Neural progenitor cell (in vitro differentiated cells): Measurements from ENCODE around the gene RAD51AP2.

ENCODE experiments used
- CTCF ChIP-seq: fragments of 200-600 bp; sonication (generic); IDR thresholded peaks from 2 replicates; pipeline ENCODE4 v1.5.1; 2017; ENCODE audit warnings: antibody characterized with exemption, mild to moderate bottlenecking
- EZH2 ChIP-seq: fragments of 200-600 bp; sonication (generic); IDR thresholded peaks from 2 replicates; pipeline ENCODE4 v1.6.1; 2017; ENCODE audit warnings: antibody characterized with exemption, mild to moderate bottlenecking, moderate library complexity
- EZH2phosphoT487 ChIP-seq: fragments of 200-600 bp; sonication (generic); IDR thresholded peaks from 2 replicates; pipeline ENCODE4 v1.6.1; 2017; ENCODE audit warnings: antibody characterized with exemption

- TF ChIP-seq CTCF (no peak), EZH2phosphoT487 (no peak), EZH2 (no peak)
Measured at GRCh38 chr2:17544256-17544655, 26.0 kb upstream of the RAD51AP2 start.
